Fibroblast of lung (primary cell): ENCODE results near the gene MPPE1. TPM values are rescaled to one million over a fixed set of nuclear protein-coding genes. Genes with fewer than 3 reads are reported as not detected.

Experiments
- DNase-seq, 2 donors: peaks; one replicate each; pipeline versions ENCODE4 v3.0.0 to v3.0.0-alpha.2; 2010; ENCODE audit warnings: low read depth in 2 of 2
- H2AFZ ChIP-seq: 2 replicates; pipeline ENCODE4 v1.5.1; 2012; ENCODE audit warnings: low read length, control low read depth, inconsistent platforms
- H3K27ac ChIP-seq: 2 replicates; pipeline ENCODE4 v1.5.1; 2011; ENCODE audit warnings: low read length, control low read depth; ENCODE audit not compliant: insufficient read depth
- H3K27me3 ChIP-seq: 2 replicates; pipeline ENCODE4 v1.5.1; 2011; ENCODE audit warnings: mild to moderate bottlenecking, low read length; ENCODE audit not compliant: control insufficient read depth, insufficient read depth
- H3K36me3 ChIP-seq: 2 replicates; pipeline ENCODE4 v1.5.1; 2011; ENCODE audit warnings: low read length; ENCODE audit not compliant: control insufficient read depth, insufficient read depth
- H3K4me1 ChIP-seq: 2 replicates; pipeline ENCODE4 v1.5.1; 2011; ENCODE audit warnings: low read length; ENCODE audit not compliant: control insufficient read depth, insufficient read depth; ENCODE audit errors: extremely low read depth
- H3K4me2 ChIP-seq: 2 replicates; pipeline ENCODE4 v1.5.1; 2011; ENCODE audit warnings: low read length, control low read depth; ENCODE audit not compliant: insufficient read depth; ENCODE audit errors: extremely low read depth
- H3K4me3 ChIP-seq, 4 experiments: fragments of 200-600 bp in 1 of 4; sonication (generic) in 1 of 4; replicated peaks in 1 of 4; 2 replicates each; pipeline ENCODE4 v1.5.1; 2011 to 2016; ENCODE audit warnings: low read length in 4 of 4, low read depth in 3 of 4, mild to moderate bottlenecking in 3 of 4, control low read depth in 2 of 4, inconsistent platforms in 1 of 4, mixed read lengths in 1 of 4; ENCODE audit not compliant: insufficient read depth in 1 of 4; ENCODE audit errors: control extremely low read depth in 1 of 4
- H3K79me2 ChIP-seq: 2 replicates; pipeline ENCODE4 v1.5.1; 2012; ENCODE audit warnings: mild to moderate bottlenecking, low read length, inconsistent platforms; ENCODE audit not compliant: control insufficient read depth, insufficient read depth
- H3K9ac ChIP-seq: 2 replicates; pipeline ENCODE4 v1.5.1; 2011; ENCODE audit warnings: mild to moderate bottlenecking, low read length, control low read depth; ENCODE audit not compliant: insufficient read depth
- H3K9me3 ChIP-seq: 2 replicates; pipeline ENCODE4 v1.5.1; 2012; ENCODE audit warnings: low read depth, low read length; ENCODE audit not compliant: control insufficient read depth, insufficient read depth
- H4K20me1 ChIP-seq: 2 replicates; pipeline ENCODE4 v1.5.1; 2011; ENCODE audit warnings: low read length; ENCODE audit not compliant: control insufficient read depth, insufficient read depth; ENCODE audit errors: extremely low read depth
- EZH2 ChIP-seq: IDR thresholded peaks from 2 replicates; pipeline ENCODE4 v1.5.1; 2012; ENCODE audit warnings: low read length, control low read depth, mild to moderate bottlenecking; ENCODE audit errors: missing control alignments
- polyA plus RNA-seq, 2 donors: library from polyadenylated mRNA; depleted of rRNA in 1 of 2; stranded (reverse) in 1 of 2; unstranded in 1 of 2; fragments of >200 nt; gene quantifications; 2 replicates each; pipeline ENCODE4 v1.2.1, GENCODE V29; 2011 to 2012; ENCODE audit warnings: missing spikeins in 1 of 2
- total RNA-seq: library from RNA; depleted of rRNA; stranded (reverse); fragments of >200 nt; gene quantifications from 2 replicates; pipeline ENCODE4 v1.2.1, GENCODE V29; 2014
- TF ChIP-seq, protein P1 (sequence below), 2 donors: IDR thresholded peaks in 1 of 2; conservative IDR thresholded peaks in 1 of 2; 1 replicate in 1 of 2; 2 replicates in 1 of 2; pipeline ENCODE4 v1.5.1; 2011 to 2012; ENCODE audit warnings: low read length in 2 of 2, control low read depth in 1 of 2, inconsistent platforms in 1 of 2, low read depth in 1 of 2, mild to moderate bottlenecking in 1 of 2

The MPPE1 gene
- total and polyA plus RNA-seq, 2 donors (not counting 1 experiment from before 2014, with no cell fraction given): 23.3 to 29.7 TPM

DNA sequence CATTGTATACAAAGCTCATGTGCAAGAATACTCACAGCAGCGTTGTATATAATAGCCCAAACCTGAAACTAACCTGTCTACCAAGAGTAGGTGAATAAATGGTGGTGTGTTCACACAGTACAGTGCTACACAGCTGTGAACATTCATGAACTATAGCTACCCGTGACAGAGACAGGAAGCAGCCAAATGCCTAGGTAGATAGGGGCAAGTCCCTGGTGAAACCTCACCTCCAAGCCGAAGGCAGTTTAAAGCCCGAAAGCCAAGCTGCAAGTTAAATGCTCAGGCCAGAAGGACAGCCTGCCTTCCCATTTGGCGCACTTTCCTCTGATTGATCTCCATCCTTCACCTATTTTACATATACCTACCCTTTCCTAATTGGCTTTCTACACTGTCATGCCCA lies 36.7 kb upstream of the MPPE1 start:
- no peak overlapping the region for H3K4me2 ChIP-seq
- H3K79me2 ChIP-seq: no peaks in the 10 kb centered on the region
- no peak overlapping the region for H2AFZ ChIP-seq
- H3K36me3 ChIP-seq: no peaks in the 10 kb centered on the region
- peaks cover 8% of the 10 kb centered on the region for H3K4me1 ChIP-seq
- H3K9me3 ChIP-seq: no peaks in the 10 kb centered on the region
- no peak overlapping the region for H3K9ac ChIP-seq
- H3K4me3 ChIP-seq: no peak overlapping the region
- no peaks in the 10 kb centered on the region for H3K27me3 ChIP-seq
- TF ChIP-seq, protein P1, sequence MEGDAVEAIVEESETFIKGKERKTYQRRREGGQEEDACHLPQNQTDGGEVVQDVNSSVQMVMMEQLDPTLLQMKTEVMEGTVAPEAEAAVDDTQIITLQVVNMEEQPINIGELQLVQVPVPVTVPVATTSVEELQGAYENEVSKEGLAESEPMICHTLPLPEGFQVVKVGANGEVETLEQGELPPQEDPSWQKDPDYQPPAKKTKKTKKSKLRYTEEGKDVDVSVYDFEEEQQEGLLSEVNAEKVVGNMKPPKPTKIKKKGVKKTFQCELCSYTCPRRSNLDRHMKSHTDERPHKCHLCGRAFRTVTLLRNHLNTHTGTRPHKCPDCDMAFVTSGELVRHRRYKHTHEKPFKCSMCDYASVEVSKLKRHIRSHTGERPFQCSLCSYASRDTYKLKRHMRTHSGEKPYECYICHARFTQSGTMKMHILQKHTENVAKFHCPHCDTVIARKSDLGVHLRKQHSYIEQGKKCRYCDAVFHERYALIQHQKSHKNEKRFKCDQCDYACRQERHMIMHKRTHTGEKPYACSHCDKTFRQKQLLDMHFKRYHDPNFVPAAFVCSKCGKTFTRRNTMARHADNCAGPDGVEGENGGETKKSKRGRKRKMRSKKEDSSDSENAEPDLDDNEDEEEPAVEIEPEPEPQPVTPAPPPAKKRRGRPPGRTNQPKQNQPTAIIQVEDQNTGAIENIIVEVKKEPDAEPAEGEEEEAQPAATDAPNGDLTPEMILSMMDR (conservative IDR thresholded peaks at IDR 0.05 in 1 of 2, IDR thresholded peaks at IDR 0.05 in 1 of 2; ENCODE audit: low read depth in 1 of 2, low read length in 2 of 2): no peak
- no peak for TF ChIP-seq EZH2
- no peak overlapping the region for H3K27ac ChIP-seq
- H4K20me1 ChIP-seq: no peaks in the 10 kb centered on the region
- DNase-seq: no peak

- no peak overlapping the region for H3K9ac ChIP-seq
- H4K20me1 ChIP-seq: no peaks in the 10 kb centered on the region
- no peaks in the 10 kb centered on the region for H3K36me3 ChIP-seq
- no peak overlapping the region for H3K27ac ChIP-seq
- TF ChIP-seq, protein P1 (conservative IDR thresholded peaks at IDR 0.05 in 1 of 2, IDR thresholded peaks at IDR 0.05 in 1 of 2; ENCODE audit: low read depth in 1 of 2, low read length in 2 of 2): no peak
- TF ChIP-seq EZH2: no peak
- H3K4me1 ChIP-seq: peaks cover 8% of the 10 kb centered on the region
- no peak overlapping the region for H3K4me2 ChIP-seq
- H3K27me3 ChIP-seq: no peaks in the 10 kb centered on the region
- no peaks in the 10 kb centered on the region for H3K79me2 ChIP-seq
- H2AFZ ChIP-seq: no peak overlapping the region
- no peak for DNase-seq
- no peaks in the 10 kb centered on the region for H3K9me3 ChIP-seq
- H3K4me3 ChIP-seq: no peak overlapping the region
Measured at GRCh38 chr18:11944252-11944651, 36.1 kb upstream of the MPPE1 start.

GRCh38 chr18:11943551-11943950 lies 35.4 kb upstream of the MPPE1 start:
- Histone ChIP-seq H3K4me1 (peaks cover 6% of the 10 kb centered on the region), H3K27ac (no peak overlapping the region), H3K4me2 (no peak overlapping the region), H3K9me3 (no peaks in the 10 kb centered on the region), H3K36me3 (no peaks in the 10 kb centered on the region), H3K4me3 (no peak overlapping the region), H2AFZ (no peak overlapping the region), H3K27me3 (no peaks in the 10 kb centered on the region), H3K9ac (no peak overlapping the region), H4K20me1 (no peaks in the 10 kb centered on the region), H3K79me2 (no peaks in the 10 kb centered on the region)
- DNase-seq: no peak
- TF ChIP-seq EZH2: no peak
- TF ChIP-seq, protein P1 (conservative IDR thresholded peaks at IDR 0.05 in 1 of 2, IDR thresholded peaks at IDR 0.05 in 1 of 2; ENCODE audit: low read depth in 1 of 2, low read length in 2 of 2): no peak
